HEK293T (cell line): ENCODE measurements around the gene CLEC16A.

Experiments
- ELF4 ChIP-seq: fragments of 450-650 bp; IDR thresholded peaks from 2 replicates; pipeline ENCODE4 v1.6.1; 2017; ENCODE audit warnings: antibody characterized with exemption
- FOXK2 ChIP-seq: fragments of 450-650 bp; IDR thresholded peaks from 2 replicates; pipeline ENCODE4 v1.6.1; 2016; ENCODE audit warnings: mild to moderate bottlenecking
- FOXM1 ChIP-seq: fragments of 450-650 bp; IDR thresholded peaks from 2 replicates; pipeline ENCODE4 v1.6.1; 2017; ENCODE audit warnings: mild to moderate bottlenecking, borderline replicate concordance
- HDGF ChIP-seq: fragments of 450-650 bp; IDR thresholded peaks from 2 replicates; pipeline ENCODE4 v1.6.1; 2017; ENCODE audit warnings: antibody characterized with exemption, borderline replicate concordance
- L3MBTL2 ChIP-seq: fragments of 450-650 bp; conservative IDR thresholded peaks from 2 replicates; pipeline ENCODE4 v1.6.1; 2016; ENCODE audit warnings: mild to moderate bottlenecking
- LEF1 ChIP-seq: fragments of 450-650 bp; IDR thresholded peaks from 2 replicates; pipeline ENCODE4 v1.6.1; 2017; ENCODE audit warnings: mild to moderate bottlenecking, borderline replicate concordance
- PKNOX1 ChIP-seq: fragments of 450-650 bp; IDR thresholded peaks from 2 replicates; pipeline ENCODE4 v1.6.1; 2016
- SP1 ChIP-seq: fragments of 450-650 bp; IDR thresholded peaks from 2 replicates; pipeline ENCODE4 v1.6.1; 2017
- TARDBP ChIP-seq: fragments of 450-650 bp; IDR thresholded peaks from 2 replicates; pipeline ENCODE4 v1.6.1; 2016
- ZNF384 ChIP-seq: fragments of 450-650 bp; IDR thresholded peaks from 2 replicates; pipeline ENCODE4 v1.6.1; 2016

GRCh38 chr16:11017499-11017898 lies 73.1 kb downstream of the CLEC16A start:
- TF ChIP-seq SP1 (no peak), ZNF384 (no peak), FOXK2 (no peak), ELF4 (no peak), FOXM1 (no peak), HDGF (no peak), L3MBTL2 (no peak), PKNOX1 (no peak), TARDBP (no peak), LEF1 (no peak)
